Measurements from ENCODE around the gene KLF2.

GRCh38 chr19:16298334-16298733 is 26.3 kb upstream of the KLF2 start:
- TF ChIP-seq, protein P1, sequence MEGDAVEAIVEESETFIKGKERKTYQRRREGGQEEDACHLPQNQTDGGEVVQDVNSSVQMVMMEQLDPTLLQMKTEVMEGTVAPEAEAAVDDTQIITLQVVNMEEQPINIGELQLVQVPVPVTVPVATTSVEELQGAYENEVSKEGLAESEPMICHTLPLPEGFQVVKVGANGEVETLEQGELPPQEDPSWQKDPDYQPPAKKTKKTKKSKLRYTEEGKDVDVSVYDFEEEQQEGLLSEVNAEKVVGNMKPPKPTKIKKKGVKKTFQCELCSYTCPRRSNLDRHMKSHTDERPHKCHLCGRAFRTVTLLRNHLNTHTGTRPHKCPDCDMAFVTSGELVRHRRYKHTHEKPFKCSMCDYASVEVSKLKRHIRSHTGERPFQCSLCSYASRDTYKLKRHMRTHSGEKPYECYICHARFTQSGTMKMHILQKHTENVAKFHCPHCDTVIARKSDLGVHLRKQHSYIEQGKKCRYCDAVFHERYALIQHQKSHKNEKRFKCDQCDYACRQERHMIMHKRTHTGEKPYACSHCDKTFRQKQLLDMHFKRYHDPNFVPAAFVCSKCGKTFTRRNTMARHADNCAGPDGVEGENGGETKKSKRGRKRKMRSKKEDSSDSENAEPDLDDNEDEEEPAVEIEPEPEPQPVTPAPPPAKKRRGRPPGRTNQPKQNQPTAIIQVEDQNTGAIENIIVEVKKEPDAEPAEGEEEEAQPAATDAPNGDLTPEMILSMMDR (IDR thresholded peaks at IDR 0.05) = no peak
- TF ChIP-seq POLR2A (IDR thresholded peaks at IDR 0.05) = no peak
- no peak for TF ChIP-seq EP300 (IDR thresholded peaks at IDR 0.05)
